GM15510 (cell line): Measurements from ENCODE around the gene C1QTNF6.

Experiments used
- POLR2A ChIP-seq: IDR thresholded peaks from 3 replicates; pipeline ENCODE4 v1.6.1; 2011; ENCODE audit warnings: borderline replicate concordance; ENCODE audit not compliant: insufficient read length; ENCODE audit errors: extremely low read depth

C1QTNF6 gene

DNA sequence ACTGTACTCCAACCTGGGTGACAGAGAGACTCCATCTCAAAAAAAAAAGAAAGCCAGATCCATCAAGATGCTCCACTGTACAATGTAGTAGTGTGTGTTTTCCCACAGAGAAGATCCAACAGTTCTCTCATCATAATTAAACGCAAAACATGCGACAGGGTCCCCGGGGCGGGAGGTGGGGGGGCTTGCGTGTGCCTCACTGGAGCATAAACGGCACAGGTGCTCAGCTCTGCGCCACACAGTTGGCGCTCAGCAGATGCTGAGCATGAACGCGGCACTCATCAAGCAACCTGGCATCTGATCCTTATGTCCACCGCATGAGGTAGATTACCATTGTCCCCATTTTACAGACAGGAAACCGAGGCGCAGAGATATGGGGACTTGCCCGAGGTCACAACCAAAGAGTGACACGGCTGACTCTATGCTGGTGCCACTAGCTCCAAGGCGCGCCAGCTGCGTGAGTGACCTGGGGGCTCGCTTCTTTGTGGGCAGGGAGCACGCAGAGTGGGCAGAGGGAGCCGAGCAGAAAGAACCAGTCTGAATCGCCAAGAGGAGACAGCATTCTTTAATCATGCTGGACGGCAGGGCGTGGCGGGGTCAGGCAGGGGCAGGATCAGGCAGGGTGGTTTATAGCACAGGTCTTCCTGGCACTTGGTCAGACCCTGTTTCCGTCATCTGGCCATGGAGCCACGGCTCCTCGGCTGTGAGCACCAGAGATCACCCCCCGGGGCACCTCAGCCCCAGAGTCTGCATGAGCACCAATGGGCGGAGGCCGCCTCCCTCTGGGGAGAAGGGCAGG lies 8.2 kb downstream of the C1QTNF6 start:
- TF ChIP-seq POLR2A: no peak

DNA sequence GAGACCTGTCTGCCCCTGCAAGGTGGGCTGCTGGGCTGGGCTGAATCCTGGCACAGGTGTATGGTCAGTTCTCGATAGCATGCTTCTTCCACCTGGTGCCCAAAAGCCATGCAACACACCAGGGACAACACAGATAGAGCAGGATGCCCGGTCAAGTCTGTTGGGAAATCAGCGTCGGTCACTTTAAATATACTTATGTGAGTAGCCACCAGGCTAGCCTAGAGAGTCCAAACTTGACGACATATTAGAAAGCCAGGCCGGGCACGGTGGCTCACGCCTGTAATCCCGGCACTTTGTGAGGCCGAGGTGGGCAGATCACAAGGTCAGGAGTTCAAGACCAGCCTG lies 8.9 kb downstream of the C1QTNF6 start:
- TF ChIP-seq POLR2A: no peak

DNA sequence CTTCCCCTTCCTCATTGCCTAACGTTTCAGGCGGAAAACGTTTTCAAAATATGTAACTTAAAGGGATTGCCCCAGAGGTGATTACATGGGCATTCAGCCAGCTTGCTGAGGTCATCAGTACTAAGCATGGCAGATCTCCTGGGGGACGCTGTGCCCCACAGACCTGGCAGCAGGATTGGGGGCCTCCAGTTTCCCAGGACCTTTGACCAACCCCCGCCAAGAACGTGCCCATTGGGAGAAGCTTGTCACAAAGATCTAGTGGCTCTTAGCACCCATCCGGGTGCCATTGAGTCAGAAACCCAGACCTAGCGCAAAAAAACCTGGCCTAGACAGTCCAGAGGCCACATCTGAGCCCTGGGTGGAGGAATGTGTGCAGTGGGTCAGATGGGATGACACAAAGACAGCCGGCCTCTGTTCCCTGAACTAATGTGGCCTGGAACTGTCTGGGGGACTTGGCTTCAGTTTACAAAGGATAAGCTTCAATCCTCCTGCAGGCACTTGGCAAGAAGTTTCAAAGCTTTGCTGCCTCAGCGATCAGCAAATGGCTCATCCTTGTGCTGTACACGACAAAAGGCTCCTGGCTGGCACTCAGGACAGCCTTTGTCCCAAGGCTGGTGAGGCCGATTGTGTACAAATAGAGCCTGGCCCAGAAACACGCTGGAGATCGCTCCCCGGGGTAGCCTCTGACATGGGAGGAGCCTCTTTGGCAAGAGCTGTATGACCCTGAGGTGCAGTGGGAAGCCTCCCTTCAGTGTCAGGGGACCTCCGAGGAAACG lies 9.5 kb downstream of the C1QTNF6 start:
- TF ChIP-seq POLR2A: no peak

DNA sequence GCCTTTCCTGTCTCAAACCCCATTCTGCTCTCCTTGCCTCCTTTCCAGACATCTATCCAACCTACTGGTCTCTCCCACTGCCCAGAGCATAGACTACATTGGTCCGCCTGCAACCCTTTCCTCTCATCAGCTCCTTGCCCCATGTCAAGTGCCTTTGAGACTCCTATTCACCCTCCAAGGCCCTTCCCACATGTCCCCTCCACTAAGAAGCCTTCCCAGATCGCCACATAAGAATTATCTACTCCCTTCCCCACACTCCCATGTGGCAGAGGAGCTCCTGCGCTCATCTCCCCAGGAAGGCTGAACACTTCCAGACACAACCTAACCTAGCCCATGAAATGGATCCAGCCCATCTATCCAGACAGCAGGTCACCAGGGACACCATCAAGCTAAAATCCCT lies 10.3 kb downstream of the C1QTNF6 start:
- TF ChIP-seq POLR2A: no peak

DNA sequence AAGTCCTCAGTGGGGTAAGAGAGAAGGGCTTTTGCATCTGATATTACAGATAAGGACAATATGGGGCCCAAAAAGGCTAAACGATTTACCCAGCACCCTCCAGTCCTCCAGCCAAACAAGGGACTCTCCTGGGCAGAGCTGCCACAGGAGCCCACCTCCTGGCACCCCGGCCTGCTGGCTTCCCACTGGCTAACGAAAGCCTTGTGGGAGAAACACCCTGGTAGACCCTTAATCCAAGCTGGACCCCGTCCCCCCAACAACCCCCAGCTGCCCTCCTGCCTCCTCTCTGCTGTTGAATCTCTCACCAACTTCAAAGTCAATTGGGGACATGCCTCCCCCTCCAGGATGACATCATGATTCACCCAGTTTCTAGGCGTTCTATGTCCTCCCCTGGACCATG lies 10.8 kb downstream of the C1QTNF6 start:
- no peak for TF ChIP-seq POLR2A

DNA sequence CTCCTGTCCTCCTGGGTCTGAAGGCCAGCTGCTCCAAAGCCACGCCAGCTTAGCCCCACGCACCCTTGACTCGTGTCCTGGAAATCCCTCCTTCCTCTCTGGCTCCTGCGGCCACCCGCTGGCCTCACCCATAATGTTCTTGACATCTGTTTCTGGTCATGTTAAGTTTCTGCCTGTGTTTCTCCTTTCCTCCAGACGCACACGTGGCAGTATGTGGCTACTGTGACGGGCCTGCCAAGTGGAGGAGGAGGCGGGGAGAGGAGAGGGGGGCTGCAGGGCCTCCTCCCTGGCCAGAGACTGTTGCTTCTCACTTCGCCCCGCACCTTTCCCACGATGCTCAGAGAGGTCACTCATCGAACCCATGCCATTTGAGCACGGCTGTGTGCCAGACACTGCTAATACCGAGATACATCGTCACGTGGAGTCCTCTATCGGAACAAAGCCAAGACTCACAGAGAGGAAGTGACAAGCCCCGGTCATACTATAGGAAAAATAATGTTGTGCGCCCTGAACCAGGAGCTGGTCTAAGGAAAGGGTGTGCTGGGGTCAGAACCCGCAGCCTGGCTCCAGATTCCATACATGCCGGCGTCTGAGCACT lies 11.5 kb downstream of the C1QTNF6 start:
- TF ChIP-seq POLR2A: no peak

DNA sequence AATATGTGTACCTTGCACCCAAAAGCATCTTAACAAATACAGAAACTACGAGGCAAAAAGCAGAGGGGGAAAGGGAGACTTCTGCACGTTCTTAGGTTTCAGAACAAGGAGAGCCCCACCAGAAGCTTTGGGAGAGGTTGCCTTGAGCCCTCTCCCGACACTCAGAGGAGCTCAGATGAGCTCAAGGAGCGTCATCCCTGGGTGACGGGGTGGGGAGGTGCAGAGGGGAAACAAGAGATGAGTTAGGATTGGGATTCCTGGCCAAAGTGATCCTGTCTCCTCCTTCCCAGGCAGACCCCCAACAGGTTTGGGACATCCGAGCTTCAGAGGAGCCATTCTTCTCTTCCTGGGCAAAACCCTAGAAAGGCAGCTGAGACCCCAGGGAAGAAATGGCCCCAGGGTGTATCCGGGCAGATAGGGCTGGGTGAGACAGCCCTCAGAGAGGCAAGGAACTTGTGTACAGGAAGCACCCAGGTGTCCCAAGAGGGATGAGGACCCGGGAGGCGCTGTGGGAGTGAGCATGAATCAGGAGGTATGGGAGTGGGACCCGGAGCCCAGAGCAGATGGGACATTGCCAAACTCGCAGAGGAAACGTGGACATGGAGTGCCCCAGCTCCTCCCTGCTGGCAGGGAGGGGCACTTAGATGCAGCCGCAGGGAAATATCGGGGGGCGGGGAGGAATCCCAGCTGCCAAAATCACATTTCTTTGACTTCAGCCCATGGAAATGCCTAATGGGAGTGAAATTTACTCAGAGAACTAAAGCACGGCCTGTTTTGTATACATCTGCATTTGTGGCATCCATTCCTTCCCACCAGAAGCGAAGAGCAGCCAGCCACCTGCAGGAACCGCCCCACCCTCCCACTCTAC lies 12.4 kb downstream of the C1QTNF6 start:
- no peak for TF ChIP-seq POLR2A

DNA sequence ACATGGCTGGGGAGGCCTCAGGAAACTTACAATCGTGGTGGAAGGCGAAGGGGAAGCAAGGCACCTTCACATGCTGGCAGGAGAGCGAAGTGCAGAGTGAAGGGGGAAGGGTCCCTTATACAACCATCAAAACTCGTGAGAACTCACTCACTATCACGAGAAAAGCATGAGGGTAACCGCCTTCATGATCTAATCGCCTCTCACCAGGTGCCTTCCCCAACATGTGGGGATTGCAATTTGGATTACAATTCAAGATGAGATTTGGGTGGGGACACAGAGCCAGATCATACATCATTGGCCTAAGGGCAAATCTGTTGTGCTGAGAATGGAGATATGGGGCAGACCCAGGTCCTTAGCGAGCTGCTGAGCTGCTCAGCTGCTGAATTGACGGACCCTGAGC lies 13.1 kb downstream of the C1QTNF6 start:
- no peak for TF ChIP-seq POLR2A

DNA sequence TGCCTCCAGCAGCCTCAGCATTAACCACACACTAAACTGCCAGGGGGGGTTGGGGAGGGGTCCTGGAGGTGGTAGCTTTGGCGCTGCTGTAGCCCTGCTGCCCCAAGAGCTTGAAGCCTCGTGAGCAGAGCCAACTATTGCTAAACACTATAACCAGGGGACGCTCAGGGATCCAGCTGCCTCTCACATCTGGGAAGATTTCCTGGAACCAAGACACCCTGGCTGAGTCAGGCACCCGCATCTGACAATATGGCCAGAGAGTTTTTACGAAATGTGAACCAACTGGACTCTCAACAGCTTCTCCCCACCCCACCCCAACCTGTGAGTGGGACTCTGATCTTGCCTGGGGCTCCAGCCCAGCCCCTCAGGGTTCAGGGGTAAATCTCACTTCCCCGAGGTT lies 14.3 kb downstream of the C1QTNF6 start:
- no peak for TF ChIP-seq POLR2A

DNA sequence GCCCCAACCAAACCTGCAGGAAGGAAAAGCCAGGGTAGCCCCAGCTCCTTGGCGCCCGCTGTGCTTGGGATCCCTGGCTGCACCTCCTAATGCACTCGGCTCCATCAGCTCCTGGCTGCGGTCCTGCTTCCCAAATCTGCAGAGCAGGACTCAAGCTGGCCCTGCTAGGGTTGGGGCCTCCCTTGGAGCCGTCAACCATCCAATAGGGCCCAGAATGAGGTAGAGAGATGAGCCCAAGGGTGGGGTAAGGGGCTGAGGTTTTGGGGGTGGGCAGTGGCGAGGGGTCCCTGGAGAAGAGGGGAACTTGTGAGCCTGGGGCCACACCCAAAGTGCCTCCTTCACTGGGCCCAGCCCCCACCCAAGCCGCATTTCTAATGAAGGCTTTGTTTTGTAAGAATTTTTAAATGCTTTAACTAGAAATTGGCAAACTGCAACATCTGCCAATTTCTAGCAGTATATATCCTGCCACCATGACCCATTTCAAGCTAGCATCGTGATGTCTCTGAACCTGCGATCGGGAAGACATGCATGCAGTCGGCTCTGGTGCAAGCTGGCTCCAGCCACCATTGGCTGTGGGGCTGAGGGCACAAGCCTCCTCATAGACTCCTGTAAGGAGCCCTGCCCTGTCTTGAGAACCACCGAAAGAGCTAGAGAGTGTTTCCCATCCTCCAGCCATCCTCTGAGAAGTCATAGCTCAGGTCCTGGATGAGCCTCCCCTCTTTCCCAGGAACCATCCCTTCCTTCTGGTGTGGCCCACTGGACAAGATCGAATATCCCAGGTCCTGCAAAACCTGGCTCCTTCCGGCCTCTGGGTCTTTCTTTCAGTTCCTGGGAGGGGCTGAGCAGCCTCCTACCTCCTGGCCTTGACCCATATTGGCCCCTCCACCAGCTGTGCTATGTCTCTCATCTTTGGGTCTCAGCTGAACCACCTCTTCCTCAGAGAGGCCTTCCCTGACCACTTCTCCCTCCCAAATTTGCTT lies 15.5 kb downstream of the C1QTNF6 start:
- no peak for TF ChIP-seq POLR2A

DNA sequence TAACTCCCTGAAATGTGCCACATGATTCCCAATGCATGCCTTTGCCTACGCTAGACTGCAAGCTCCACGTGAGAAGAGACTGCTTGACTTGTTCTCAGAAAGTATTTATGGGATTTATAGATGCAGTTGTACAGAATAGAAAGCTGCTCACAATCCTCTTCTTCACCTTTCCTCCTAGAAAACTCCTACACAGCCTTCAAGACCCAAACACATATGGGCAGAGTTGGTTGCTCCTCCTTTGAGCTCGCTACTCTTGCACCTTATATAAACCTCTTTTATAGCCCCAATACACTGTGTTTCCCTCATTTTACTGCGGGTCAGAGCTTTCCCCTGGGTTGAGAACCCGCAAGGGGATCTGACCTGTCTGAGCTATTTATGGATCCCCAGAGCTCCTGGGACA lies 16.4 kb downstream of the C1QTNF6 start:
- no peak for TF ChIP-seq POLR2A

DNA sequence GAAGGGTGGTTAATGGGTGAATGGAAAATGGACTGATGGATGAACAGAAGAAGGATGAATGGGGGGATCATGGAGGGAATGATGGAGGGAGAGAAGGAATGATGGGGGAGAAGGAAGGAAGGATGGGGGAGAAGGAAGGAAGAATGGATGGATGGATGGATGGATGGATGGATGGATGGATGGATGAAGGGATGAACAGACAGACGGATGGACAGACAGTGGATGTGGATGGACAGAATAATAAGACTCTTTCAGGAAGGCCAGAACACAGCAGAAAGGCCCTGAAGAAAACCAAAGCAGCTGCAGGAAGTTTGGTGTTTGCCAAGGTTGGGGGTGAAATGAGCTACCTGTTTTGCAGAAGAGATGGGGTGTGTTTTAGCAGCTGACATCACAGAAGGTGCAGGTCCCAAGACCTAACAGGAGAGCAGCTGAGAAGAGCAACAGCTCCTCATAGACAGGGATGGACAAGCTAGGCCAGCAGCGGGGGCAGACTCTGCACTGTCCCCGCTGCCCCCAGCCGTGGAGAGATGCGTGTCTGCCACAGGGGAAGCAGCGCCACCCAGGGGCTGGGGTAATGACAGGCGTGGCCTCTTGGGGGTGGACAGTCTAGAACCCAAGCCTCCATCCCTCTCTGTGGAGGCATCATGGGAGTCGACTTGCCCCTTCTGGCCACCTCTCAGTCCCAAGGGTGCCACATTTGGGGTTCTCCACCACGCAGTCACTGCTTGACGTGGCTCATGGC lies 17.9 kb downstream of the C1QTNF6 start:
- TF ChIP-seq POLR2A: no peak

DNA sequence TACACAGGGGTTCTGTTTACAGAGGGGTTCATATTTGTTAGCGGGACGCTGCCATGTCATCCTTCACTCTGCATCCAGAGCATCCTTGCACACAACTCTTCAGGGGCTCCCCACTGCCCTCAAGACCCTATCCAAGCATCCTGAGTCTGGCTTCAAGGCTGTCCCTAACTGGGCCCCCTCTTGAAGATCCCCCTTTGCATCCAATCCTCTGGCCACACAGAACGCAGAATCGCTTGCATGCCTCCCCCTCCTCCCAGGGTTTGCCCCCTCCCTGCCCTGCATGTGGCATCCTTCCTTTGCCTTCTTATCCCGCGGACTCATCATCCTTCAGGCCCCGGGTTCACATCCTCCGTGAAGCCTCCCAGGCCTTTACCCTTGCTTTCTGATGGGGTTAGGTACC lies 18.6 kb downstream of the C1QTNF6 start:
- TF ChIP-seq POLR2A: no peak
